Upper lobe of right lung (tissue), 1 donor: ENCODE results near the gene MYADML2. TPM values are rescaled to one million over a fixed set of nuclear protein-coding genes. Genes with fewer than 3 reads are reported as not detected.

Experiments used
- ATAC-seq: fragments of 200-7000 bp; cut with Tn5 transposase; one replicate; pipeline ENCODE4 v1.9.1; 2020; ENCODE audit warnings: mild to moderate bottlenecking, moderate library complexity
- DNase-seq: peaks from one replicate; pipeline ENCODE4 v3.0.0-alpha.2; 2020
- H3K27ac ChIP-seq: fragments of 200-600 bp; one replicate; pipeline ENCODE4 v1.8.0; 2022
- H3K27me3 ChIP-seq: fragments of 200-600 bp; one replicate; pipeline ENCODE4 v1.8.0; 2022; ENCODE audit warnings: mild to moderate bottlenecking
- H3K36me3 ChIP-seq: fragments of 200-600 bp; one replicate; pipeline ENCODE4 v1.8.0; 2022
- H3K4me1 ChIP-seq: fragments of 200-600 bp; one replicate; pipeline ENCODE4 v1.8.0; 2022
- H3K4me3 ChIP-seq: fragments of 200-600 bp; one replicate; pipeline ENCODE4 v1.8.0; 2022; ENCODE audit warnings: mild to moderate bottlenecking
- H3K9me3 ChIP-seq: fragments of 200-600 bp; one replicate; pipeline ENCODE4 v1.8.0; 2022
- CTCF ChIP-seq: fragments of 200-600 bp; IDR thresholded peaks from one replicate; pipeline ENCODE4 v1.8.0; 2022; ENCODE audit warnings: antibody characterized with exemption
- intact Hi-C: fragments of 100-400 bp; cut with DNase I; formaldehyde crosslinking; loops from one replicate; pipeline ENCODE4 v1.11.0; 2022
- total RNA-seq: library from RNA; stranded (reverse); fragmentation: NEBNext Ultra II Directional; extraction: Animal tissue kit (Norgen Biotek cat#: 25700); gene quantifications from one replicate; pipeline ENCODE4 v1.2.1, GENCODE V29; 2021
- donor health status: DM: no; HTN: yes; CAD: no; lungs with severe emphysema.

MYADML2 gene
- total RNA-seq, 1 donor from 2014 or later = not detected

GRCh38 chr17:81942167-81942553 is 4.9 kb downstream of the MYADML2 start:
- ATAC-seq = no peak
- no peak for TF ChIP-seq CTCF
- peaks cover 6% of the 10 kb centered on the region for H3K4me1 ChIP-seq
- peaks cover 12% of the 10 kb centered on the region for H3K27me3 ChIP-seq
- H3K9me3 ChIP-seq = no peaks in the 10 kb centered on the region
- H3K27ac ChIP-seq = no peak overlapping the region
- H3K36me3 ChIP-seq = no peaks in the 10 kb centered on the region
- H3K4me3 ChIP-seq = no peak overlapping the region
- no peak for DNase-seq
- intact Hi-C loops = no loop called here

GRCh38 chr17:81941484-81942166 is 5.4 kb downstream of the MYADML2 start:
- intact Hi-C loops = no loop called here
- H3K9me3 ChIP-seq = no peaks in the 10 kb centered on the region
- no peak overlapping the region for H3K4me3 ChIP-seq
- peaks cover 9% of the 10 kb centered on the region for H3K4me1 ChIP-seq
- DNase-seq (peak; percentile 64), ATAC-seq (no peak)
- no peak for TF ChIP-seq CTCF
- H3K36me3 ChIP-seq = no peaks in the 10 kb centered on the region
- peaks cover 12% of the 10 kb centered on the region for H3K27me3 ChIP-seq
- no peak overlapping the region for H3K27ac ChIP-seq

GRCh38 chr17:81940538-81941483 is 6.2 kb downstream of the MYADML2 start:
- Histone ChIP-seq H3K27me3 (peaks cover 12% of the 10 kb centered on the region), H3K36me3 (no peaks in the 10 kb centered on the region), H3K27ac (no peak overlapping the region), H3K4me1 (peaks cover 14% of the 10 kb centered on the region), H3K4me3 (no peak overlapping the region), H3K9me3 (no peaks in the 10 kb centered on the region)
- intact Hi-C loops = no loop called here
- no peak for ATAC-seq
- DNase-seq = no peak
- TF ChIP-seq CTCF = no peak

- Histone ChIP-seq H3K4me1 (peaks cover 14% of the 10 kb centered on the region), H3K9me3 (no peaks in the 10 kb centered on the region), H3K27me3 (peaks cover 12% of the 10 kb centered on the region), H3K4me3 (no peak overlapping the region), H3K36me3 (no peaks in the 10 kb centered on the region), H3K27ac (no peak overlapping the region)
- peak; percentile 69 for DNase-seq
- no peak for ATAC-seq
- TF ChIP-seq CTCF = no peak
- intact Hi-C loops = no loop called here
Observed at GRCh38 chr17:81939881-81940385, 7.1 kb downstream of the MYADML2 start.

GRCh38 chr17:81939218-81939617 is 7.8 kb downstream of the MYADML2 start:
- Histone ChIP-seq H3K4me1 (peaks cover 14% of the 10 kb centered on the region), H3K36me3 (no peaks in the 10 kb centered on the region), H3K27ac (no peak overlapping the region), H3K9me3 (no peaks in the 10 kb centered on the region), H3K27me3 (peaks cover 12% of the 10 kb centered on the region), H3K4me3 (no peak overlapping the region)
- intact Hi-C loops = no loop called here
- no peak for TF ChIP-seq CTCF
- DNase-seq (no peak), ATAC-seq (no peak)
